Measurements from ENCODE around the gene NSDHL.

- no peak for TF ChIP-seq GATA2 (IDR thresholded peaks at IDR 0.05; ENCODE audit: low read depth, low read length)
- TF ChIP-seq GATA3 (IDR thresholded peaks at IDR 0.05; ENCODE audit: low read depth, low read length) = no peak
Observed at GRCh38 chrX:152904151-152905080, 73.6 kb downstream of the NSDHL start.
